ENCODE results near the gene ZNF248. TPM values are rescaled to one million over a fixed set of nuclear protein-coding genes. Genes with fewer than 3 reads are reported as not detected.

The ZNF248 gene
- total RNA-seq: 10.4 and 14.8 TPM in 2 replicates

DNA sequence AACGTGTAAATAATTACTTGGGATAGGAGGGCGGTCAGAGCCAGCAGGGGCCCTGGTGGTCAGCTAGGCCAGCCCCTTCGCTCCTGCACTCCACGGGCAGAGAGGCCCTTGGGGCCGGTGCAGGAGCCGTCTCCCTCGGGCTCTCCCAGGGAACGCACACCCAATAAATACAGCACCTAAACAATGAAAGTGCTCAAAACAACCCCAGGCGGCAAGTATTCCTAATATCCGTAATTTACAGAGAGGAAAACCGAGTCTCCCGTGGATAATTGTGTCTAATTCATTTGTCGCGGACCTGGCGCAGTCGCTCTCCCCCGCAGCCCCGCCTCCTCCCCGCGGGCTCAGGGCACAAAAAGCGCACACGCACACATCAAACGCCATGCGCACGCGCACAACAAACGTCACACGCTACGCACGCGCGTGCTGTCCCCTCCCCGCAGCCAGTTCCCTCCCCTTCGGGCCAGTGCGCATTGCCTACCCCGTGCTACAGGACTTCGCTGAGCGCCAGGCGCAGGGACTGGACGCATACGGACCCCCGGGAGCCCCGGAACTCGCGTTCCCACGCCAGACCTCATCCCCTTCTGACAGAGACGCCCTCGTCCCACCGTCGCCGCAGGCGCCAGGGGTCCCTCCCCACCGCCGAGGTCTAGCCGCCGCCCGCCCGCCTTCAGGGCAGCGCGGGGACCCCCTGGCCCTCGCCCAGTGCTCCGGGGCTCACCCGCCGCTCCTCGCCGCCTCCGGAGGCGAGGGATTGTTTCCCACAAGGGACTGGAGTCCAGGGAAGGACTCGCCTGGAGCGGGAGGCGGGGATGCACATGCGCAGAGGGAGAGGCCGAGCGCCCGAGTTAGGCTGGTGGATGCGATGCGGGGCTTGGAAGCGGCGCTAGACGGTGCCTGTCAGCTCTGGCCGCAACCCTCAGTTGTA is at the start of gene ZNF248:
Gene ZNF248 (minus strand): TSS at position 324 of the 925 bp plus-strand sequence. CDS start 1,300 bp downstream, outside the sequence.

Other genes with a start within 250 kb of the ZNF248 start
- 17.2 and 18.1 TPM in 2 replicates for gene ZNF25, start 119.0 kb upstream of the ZNF248 start, total RNA-seq
- gene ZNF33A, start 153.1 kb upstream of the ZNF248 start, total RNA-seq: 14.3 and 16.5 TPM in 2 replicates
- 12.8 and 17.1 TPM in 2 replicates for gene ZNF37A, start 236.7 kb upstream of the ZNF248 start, total RNA-seq